Fibroblast of the aortic adventitia (primary cell): ENCODE measurements around the gene TAOK1. TPM values are rescaled to one million over a fixed set of nuclear protein-coding genes. Genes with fewer than 3 reads are reported as not detected.

ENCODE experiments used
- DNase-seq: peaks from one replicate; pipeline ENCODE4 v3.0.0-alpha.2; 2010; ENCODE audit warnings: low read depth
- H3K4me3 ChIP-seq: 2 replicates; pipeline ENCODE4 v1.5.1; 2011; ENCODE audit warnings: low read depth, mild to moderate bottlenecking, control low read depth, low read length, moderate library complexity
- CTCF ChIP-seq: IDR thresholded peaks from 2 replicates; pipeline ENCODE4 v1.5.1; 2011; ENCODE audit warnings: mild to moderate bottlenecking, low read length, control low read depth, inconsistent platforms; ENCODE audit not compliant: insufficient read depth
- total RNA-seq: library from RNA; depleted of rRNA; stranded (reverse); fragments of >200 nt; gene quantifications from 2 replicates; pipeline ENCODE4 v1.2.3, GENCODE V29; 2012; ENCODE audit warnings: low replicate concordance

Gene TAOK1
- total RNA-seq, 1 donor: 71.8 TPM

DNA sequence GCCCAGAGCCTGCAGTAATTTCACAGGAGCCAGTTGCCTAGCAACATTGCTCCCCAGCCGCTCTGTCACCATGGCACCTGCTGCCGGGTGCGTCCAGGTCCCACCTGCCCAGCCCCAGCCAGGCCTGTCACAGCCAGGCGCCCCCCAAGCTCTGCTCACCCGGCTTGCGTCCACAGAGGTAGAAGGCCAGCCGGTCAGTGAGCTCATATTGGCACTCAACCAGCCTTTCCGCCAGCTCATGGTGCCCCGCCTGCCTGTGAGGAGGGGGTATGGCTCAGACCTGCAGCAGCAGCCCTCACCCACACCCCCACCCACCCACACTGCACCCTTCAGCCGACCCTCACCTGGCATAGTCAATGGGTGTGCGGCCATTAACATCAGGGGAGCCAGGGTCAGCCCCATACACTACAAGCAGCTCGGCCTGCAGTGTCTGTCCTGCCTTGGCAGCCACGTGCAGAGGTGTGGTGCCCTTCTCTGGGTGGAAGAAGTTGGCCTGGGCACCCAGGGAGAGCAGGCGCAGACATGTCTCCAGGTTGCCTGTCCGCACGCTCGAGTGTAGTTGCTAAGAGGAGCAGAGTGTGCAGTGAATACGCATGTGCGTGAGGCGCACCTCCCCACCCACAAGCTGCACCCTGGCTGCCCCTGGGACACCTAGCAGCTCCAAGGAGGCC lies 191.6 kb downstream of the TAOK1 start:
- DNase-seq: no peak
- TF ChIP-seq CTCF: no peak
- H3K4me3 ChIP-seq: no peak overlapping the region

DNA sequence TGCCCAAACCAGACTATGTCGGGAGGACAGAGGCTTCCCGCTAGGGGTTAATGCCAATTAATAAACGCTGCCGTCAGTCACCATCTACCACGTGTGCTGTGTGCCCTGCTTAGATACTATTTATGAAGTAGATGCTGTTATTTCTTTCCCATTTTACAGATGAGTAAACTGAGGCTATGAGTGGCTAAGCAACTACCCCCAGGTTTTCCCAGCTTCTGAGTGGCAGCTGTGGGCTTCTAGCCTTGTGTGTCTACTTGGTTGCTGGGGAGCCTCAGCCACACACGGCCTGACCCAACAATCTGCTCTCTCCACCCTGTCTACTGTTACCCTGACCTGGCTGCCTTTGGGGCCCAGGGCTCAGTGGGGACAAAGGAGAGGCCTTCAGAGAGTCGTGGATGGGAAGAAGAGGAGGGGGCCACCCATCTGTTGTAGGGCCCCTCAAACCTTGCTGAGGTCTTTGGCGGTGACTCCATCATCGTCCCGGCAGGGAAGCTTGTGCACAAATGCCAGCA lies 192.1 kb downstream of the TAOK1 start:
- TF ChIP-seq CTCF: no peak
- DNase-seq: no peak

DNA sequence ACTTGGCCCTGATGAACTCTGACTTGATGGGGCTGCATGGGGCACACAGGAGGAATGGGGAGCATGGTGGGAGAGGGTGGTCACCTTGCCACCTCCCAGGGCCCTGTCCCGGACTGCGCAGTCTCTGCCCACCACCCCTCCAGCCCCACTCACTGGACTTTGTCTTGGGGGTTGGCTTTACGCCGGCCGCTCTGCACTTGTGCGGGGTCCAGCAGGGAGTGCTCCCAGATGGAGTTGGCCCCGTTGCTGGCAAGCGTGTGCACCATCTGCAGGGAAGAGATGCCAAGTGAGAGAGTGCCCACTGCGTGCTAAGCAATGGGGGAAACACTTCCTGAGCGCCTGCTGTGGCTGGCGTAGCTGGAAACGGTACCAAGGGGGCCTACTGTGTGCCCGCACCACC lies 192.6 kb downstream of the TAOK1 start:
- no peak for DNase-seq
- no peak overlapping the region for H3K4me3 ChIP-seq
- no peak for TF ChIP-seq CTCF

More for the DNA sequence above, 192.1 kb downstream of the TAOK1 start:
- H3K4me3 ChIP-seq: no peak overlapping the region

DNA sequence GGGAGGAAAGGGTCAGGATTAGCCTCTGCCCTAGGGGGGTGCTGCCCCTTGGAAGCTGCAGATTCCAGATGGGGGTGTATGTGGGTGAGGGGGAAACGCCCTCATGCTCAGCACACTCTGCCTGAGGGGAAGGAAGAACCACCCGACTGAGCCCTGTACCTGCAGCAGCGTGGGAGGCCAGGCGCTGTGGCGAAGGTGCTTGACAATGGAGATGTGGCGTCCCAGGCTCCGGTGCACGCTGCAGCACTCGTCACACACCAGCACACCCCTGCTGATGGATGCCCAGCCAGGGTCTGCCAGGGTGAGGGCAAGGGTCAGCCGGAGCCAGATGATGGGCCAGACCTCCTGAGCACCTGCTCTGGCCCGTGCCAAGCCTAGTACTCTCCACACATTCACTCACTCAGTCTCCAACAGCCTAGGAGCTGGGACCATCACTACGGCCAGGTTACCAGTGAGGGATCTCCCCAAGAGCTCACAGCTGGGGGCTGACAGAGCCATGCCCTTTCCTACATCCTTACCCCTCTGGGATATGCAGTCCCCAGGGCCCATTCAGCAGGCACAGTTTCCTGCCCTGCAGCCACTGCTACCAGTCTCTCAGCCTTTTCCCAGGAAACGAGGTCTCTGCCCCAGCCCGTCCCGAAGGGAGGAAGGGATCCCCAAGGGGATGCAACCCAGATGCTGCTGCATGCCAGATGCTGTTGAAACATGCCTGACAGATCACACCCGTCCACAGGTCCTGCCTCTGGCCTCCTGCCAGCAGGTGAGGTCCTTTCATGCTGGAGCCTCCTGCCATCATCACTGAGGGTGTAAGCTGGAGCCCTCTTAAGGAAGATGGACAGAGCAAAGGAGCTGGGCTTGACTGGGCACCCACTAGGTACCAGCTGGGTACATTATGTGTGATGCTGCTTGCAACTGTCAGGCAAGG lies 193.4 kb downstream of the TAOK1 start:
- DNase-seq: no peak
- TF ChIP-seq CTCF: no peak
- H3K4me3 ChIP-seq: no peak overlapping the region

DNA sequence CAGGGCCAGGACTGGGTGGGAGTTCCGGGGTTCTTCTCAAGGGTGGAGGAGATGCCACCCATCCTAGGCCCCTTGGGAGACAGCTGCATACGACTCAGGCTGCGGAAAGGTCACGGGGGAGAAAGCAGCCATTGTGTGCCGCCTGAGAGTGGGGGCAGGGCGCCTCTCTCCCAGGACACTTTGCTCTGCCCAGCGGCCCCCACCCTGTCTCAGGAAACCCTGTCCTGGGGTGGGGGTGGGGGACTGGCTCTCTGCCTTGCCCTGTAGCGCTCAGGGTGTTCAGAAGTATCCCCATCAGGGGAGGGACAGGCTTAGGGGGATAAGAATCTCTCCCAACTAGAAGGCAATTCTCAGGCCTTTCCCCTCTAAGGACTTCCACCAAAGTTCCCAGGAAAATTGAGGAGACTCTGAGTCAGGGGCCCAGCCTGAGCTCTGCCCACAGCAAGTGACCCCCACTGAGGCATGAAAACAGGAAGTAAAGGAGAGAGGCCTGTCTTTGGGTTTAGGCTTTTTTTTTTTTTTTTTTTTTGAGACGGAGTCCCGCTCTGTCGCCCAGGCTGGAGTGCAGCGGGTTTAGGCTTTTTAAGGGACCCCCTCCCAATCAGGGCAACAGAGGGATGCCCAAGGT lies 194.4 kb downstream of the TAOK1 start:
- no peak for TF ChIP-seq CTCF
- DNase-seq: no peak
- H3K4me3 ChIP-seq: no peak overlapping the region

GRCh38 chr17:29585080-29585751 lies 195.1 kb downstream of the TAOK1 start:
- no peak overlapping the region for H3K4me3 ChIP-seq
- peak; percentile 34 for TF ChIP-seq CTCF
- no peak for DNase-seq
